ENCODE measurements around the gene ZNF891.

Gene ZNF891

GRCh38 chr12:133061954-133062353 lies 68.1 kb downstream of the ZNF891 start:
- DNase-seq (ENCODE audit: low read depth in 2 of 2), result no peak

- no peak for DNase-seq (ENCODE audit: low read depth in 2 of 2)
Observed at GRCh38 chr12:133058203-133059113, 71.6 kb downstream of the ZNF891 start.

- no peak for DNase-seq (ENCODE audit: low read depth in 2 of 2)
Observed at GRCh38 chr12:133057446-133057845, 72.6 kb downstream of the ZNF891 start.
